ENCODE data around the gene L3MBTL3.

DNA sequence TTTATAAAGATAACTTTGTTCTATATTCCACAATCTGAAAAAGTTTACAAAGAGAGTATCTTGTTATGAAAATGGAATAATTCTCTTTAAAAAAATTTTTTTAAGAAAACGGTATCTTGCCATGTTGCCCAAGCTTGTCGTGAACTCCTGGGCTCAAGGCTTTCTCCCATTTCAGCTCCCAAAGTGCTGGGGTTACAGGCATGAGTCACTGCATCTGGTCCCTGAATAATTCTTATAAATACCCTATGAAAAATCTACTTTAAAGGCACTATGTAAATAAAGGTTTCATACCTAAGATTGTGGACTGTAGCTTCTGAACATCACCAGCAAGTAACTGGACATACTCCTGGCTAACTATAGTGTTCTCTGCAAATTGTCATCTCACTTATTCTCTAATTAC lies 144.0 kb downstream of the L3MBTL3 start:
- no peak for TF ChIP-seq EZH2 (IDR thresholded peaks at IDR 0.05; ENCODE audit: low read length, unreplicated experiment)
- TF ChIP-seq EZH2phosphoT487 (IDR thresholded peaks at IDR 0.05; ENCODE audit: borderline replicate concordance, low read length) = no peak
- TF ChIP-seq, protein P1, sequence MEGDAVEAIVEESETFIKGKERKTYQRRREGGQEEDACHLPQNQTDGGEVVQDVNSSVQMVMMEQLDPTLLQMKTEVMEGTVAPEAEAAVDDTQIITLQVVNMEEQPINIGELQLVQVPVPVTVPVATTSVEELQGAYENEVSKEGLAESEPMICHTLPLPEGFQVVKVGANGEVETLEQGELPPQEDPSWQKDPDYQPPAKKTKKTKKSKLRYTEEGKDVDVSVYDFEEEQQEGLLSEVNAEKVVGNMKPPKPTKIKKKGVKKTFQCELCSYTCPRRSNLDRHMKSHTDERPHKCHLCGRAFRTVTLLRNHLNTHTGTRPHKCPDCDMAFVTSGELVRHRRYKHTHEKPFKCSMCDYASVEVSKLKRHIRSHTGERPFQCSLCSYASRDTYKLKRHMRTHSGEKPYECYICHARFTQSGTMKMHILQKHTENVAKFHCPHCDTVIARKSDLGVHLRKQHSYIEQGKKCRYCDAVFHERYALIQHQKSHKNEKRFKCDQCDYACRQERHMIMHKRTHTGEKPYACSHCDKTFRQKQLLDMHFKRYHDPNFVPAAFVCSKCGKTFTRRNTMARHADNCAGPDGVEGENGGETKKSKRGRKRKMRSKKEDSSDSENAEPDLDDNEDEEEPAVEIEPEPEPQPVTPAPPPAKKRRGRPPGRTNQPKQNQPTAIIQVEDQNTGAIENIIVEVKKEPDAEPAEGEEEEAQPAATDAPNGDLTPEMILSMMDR (conservative IDR thresholded peaks at IDR 0.05; ENCODE audit: low read depth, low read length) = no peak
